HepG2 (cell line): Measurements from ENCODE around the gene CMIP. TPM values are rescaled to one million over a fixed set of nuclear protein-coding genes. Genes with fewer than 3 reads are reported as not detected.
A peak's percentile ranks its signal among the peaks of the same experiment; 100 is the strongest.

Experiments
- CREM ChIP-seq, 2 experiments: sonication (generic) in 1 of 2; formaldehyde crosslinking in 1 of 2; IDR thresholded peaks; 2 replicates each; pipeline versions ENCODE4 v1.4.0 to v1.6.1; 2016 to 2020; ENCODE audit warnings: antibody characterized with exemption in 1 of 2, mild to moderate bottlenecking in 1 of 2, missing genetic modification reagents in 1 of 2
- HIVEP1 ChIP-seq: sonication (generic); formaldehyde crosslinking; IDR thresholded peaks from 2 replicates; pipeline ENCODE4 v1.4.0; 2020; ENCODE audit warnings: mild to moderate bottlenecking, missing genetic modification reagents
- MTA1 ChIP-seq: sonication (generic); formaldehyde crosslinking; IDR thresholded peaks from 2 replicates; pipeline ENCODE4 v1.4.0; 2020; ENCODE audit warnings: missing genetic modification reagents, mild to moderate bottlenecking, borderline replicate concordance
- NFIC ChIP-seq: IDR thresholded peaks from 2 replicates; pipeline ENCODE4 v1.6.1; 2012; ENCODE audit warnings: mild to moderate bottlenecking, low read length, inconsistent platforms
- PHF20 ChIP-seq: sonication (generic); formaldehyde crosslinking; IDR thresholded peaks from 2 replicates; pipeline ENCODE4 v1.5.0; 2020; ENCODE audit warnings: mild to moderate bottlenecking, missing genetic modification reagents
- RBM22 ChIP-seq: fragments of 200-400 bp; formaldehyde crosslinking; optimal IDR thresholded peaks from 2 replicates; pipeline ENCODE3; 2017; ENCODE audit warnings: mild to moderate bottlenecking, low read length, moderate library complexity
- SAFB2 ChIP-seq: sonication (generic); formaldehyde crosslinking; IDR thresholded peaks from 2 replicates; pipeline ENCODE4 v1.5.1; 2020; ENCODE audit warnings: missing genetic modification reagents, low read depth, mild to moderate bottlenecking, borderline replicate concordance
- ZFY ChIP-seq: sonication (generic); formaldehyde crosslinking; IDR thresholded peaks from 2 replicates; pipeline ENCODE4 v1.4.0; 2020; ENCODE audit warnings: missing genetic modification reagents
- ZNF292 ChIP-seq: sonication (generic); formaldehyde crosslinking; IDR thresholded peaks from 2 replicates; pipeline ENCODE4 v1.8.1; 2022; ENCODE audit warnings: mild to moderate bottlenecking, low read depth, missing genetic modification reagents, borderline replicate concordance
- ZNF616 ChIP-seq: sonication (generic); formaldehyde crosslinking; IDR thresholded peaks from 2 replicates; pipeline ENCODE4 v1.5.0; 2020; ENCODE audit warnings: low read depth, mild to moderate bottlenecking, missing genetic modification reagents
- polyA plus RNA-seq, 8 experiments: library from polyadenylated mRNA; depleted of rRNA in 3 of 8; stranded (reverse) in 7 of 8; unstranded in 1 of 8; fragments of >200 nt; fragmentation: Illumina TruSeq in 4 of 8; extraction: Trizol in 4 of 8; gene quantifications; 2 replicates each; pipeline versions ENCODE4 v1.2.1 to v1.2.3, GENCODE V29; 2011 to 2016; ENCODE audit warnings: low read depth in 4 of 8, missing spikeins in 1 of 8, mixed read lengths in 1 of 8; ENCODE audit not compliant: insufficient read depth in 1 of 8
- total RNA-seq, 5 experiments: library from RNA; depleted of rRNA; stranded (reverse); fragments of >200 nt; fragmentation: Illumina TruSeq; extraction: Trizol; gene quantifications; 2 replicates each; pipeline ENCODE4 v1.2.3, GENCODE V29; 2016; ENCODE audit warnings: low read depth in 1 of 5
- TF ChIP-seq, protein P1 (sequence below): sonication (generic); formaldehyde crosslinking; conservative IDR thresholded peaks from 2 replicates; pipeline ENCODE4 v1.8.0; 2022; ENCODE audit warnings: missing genetic modification reagents
- TF ChIP-seq, protein P2 (sequence below): sonication (generic); formaldehyde crosslinking; IDR thresholded peaks from 2 replicates; pipeline ENCODE4 v1.8.0; 2022; ENCODE audit warnings: low read depth, missing genetic modification reagents
- TF ChIP-seq, protein P3 (sequence below): sonication (generic); formaldehyde crosslinking; IDR thresholded peaks from 2 replicates; pipeline ENCODE4 v1.4.0; 2020; ENCODE audit warnings: low read depth, missing genetic modification reagents
- TF ChIP-seq, protein P4 (sequence below): sonication (generic); formaldehyde crosslinking; IDR thresholded peaks from 2 replicates; pipeline ENCODE4 v1.4.0; 2020; ENCODE audit warnings: low read depth, mild to moderate bottlenecking, missing genetic modification reagents
- TF ChIP-seq, protein P5 (sequence below): sonication (generic); formaldehyde crosslinking; conservative IDR thresholded peaks from 2 replicates; pipeline ENCODE4 v1.4.0; 2020; ENCODE audit warnings: missing genetic modification reagents

Gene CMIP
- total and polyA plus RNA-seq, 2 of the 13 experiments (the other 11 are each of a cell fraction or from before 2014, with no cell fraction given): 10.9 to 18.1 TPM

DNA sequence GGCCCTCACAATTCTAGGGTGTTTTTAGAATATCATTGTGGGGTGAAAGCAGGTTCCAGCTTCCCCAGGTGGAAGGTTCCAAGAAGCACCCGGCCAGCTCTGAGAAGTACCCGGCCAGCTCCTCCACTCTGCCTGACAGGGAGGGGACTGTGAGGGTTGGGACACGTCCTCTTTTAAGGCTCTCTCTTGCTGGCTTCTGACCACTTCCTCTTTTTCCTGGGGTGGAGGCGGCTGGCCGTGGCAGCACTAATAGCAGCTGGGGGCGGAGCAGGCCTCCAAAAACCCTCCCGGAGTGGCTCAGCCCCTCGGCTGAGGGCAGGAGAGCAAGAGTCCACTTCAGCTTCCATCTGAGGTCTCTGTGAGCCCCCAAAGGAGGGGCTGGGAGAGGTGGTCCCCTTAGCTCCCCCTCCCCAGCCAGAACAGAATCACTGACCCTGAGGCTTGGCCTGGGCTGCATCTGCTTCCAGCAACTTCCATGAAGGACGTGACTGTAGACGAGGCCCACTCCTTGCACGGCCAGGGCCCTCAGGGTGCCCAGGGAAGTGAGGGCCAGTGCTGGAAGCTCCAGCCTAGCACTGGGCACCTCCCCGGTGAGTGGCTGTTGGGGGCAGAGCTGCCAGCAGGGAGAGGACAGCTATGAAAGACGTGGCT is 307.7 kb downstream of the CMIP start (continued):
- TF ChIP-seq, protein P1, sequence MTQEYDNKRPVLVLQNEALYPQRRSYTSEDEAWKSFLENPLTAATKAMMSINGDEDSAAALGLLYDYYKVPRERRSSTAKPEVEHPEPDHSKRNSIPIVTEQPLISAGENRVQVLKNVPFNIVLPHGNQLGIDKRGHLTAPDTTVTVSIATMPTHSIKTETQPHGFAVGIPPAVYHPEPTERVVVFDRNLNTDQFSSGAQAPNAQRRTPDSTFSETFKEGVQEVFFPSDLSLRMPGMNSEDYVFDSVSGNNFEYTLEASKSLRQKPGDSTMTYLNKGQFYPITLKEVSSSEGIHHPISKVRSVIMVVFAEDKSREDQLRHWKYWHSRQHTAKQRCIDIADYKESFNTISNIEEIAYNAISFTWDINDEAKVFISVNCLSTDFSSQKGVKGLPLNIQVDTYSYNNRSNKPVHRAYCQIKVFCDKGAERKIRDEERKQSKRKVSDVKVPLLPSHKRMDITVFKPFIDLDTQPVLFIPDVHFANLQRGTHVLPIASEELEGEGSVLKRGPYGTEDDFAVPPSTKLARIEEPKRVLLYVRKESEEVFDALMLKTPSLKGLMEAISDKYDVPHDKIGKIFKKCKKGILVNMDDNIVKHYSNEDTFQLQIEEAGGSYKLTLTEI (CRISPR knock-in tag): no peak
- TF ChIP-seq, protein P2, sequence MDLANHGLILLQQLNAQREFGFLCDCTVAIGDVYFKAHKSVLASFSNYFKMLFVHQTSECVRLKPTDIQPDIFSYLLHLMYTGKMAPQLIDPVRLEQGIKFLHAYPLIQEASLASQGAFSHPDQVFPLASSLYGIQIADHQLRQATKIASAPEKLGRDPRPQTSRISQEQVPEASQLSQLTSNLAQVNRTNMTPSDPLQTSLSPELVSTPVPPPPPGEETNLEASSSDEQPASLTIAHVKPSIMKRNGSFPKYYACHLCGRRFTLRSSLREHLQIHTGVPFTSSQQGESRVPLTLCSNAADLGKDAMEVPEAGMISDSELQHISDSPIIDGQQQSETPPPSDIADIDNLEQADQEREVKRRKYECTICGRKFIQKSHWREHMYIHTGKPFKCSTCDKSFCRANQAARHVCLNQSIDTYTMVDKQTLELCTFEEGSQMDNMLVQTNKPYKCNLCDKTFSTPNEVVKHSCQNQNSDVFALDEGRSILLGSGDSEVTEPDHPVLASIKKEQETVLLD: no peak
- TF ChIP-seq ZFY (CRISPR knock-in tag) (0 out of 2 replicates have a peak, but pooled peaks have one; percentile 14), MTA1 (CRISPR knock-in tag) (peak; percentile 40; the same call in 1 of the 2 replicates), CREM (IDR thresholded peaks at IDR 0.05) (no peak), CREM (CRISPR knock-in tag; IDR thresholded peaks at IDR 0.05) (no peak), ZNF292 (CRISPR knock-in tag) (0 out of 2 replicates have a peak, but pooled peaks have one; percentile 41), RBM22 (no peak), SAFB2 (CRISPR knock-in tag) (no peak), HIVEP1 (CRISPR knock-in tag) (no peak), NFIC (no peak), ZNF616 (CRISPR knock-in tag) (no peak), PHF20 (CRISPR knock-in tag) (no peak)
- TF ChIP-seq, protein P3, sequence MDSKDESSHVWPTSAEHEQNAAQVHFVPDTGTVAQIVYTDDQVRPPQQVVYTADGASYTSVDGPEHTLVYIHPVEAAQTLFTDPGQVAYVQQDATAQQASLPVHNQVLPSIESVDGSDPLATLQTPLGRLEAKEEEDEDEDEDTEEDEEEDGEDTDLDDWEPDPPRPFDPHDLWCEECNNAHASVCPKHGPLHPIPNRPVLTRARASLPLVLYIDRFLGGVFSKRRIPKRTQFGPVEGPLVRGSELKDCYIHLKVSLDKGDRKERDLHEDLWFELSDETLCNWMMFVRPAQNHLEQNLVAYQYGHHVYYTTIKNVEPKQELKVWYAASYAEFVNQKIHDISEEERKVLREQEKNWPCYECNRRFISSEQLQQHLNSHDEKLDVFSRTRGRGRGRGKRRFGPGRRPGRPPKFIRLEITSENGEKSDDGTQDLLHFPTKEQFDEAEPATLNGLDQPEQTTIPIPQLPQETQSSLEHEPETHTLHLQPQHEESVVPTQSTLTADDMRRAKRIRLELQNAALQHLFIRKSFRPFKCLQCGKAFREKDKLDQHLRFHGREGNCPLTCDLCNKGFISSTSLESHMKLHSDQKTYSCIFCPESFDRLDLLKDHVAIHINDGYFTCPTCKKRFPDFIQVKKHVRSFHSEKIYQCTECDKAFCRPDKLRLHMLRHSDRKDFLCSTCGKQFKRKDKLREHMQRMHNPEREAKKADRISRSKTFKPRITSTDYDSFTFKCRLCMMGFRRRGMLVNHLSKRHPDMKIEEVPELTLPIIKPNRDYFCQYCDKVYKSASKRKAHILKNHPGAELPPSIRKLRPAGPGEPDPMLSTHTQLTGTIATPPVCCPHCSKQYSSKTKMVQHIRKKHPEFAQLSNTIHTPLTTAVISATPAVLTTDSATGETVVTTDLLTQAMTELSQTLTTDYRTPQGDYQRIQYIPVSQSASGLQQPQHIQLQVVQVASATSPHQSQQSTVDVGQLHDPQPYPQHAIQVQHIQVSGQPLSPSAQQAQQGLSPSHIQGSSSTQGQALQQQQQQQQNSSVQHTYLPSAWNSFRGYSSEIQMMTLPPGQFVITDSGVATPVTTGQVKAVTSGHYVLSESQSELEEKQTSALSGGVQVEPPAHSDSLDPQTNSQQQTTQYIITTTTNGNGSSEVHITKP: 0 out of 2 replicates have a peak, but pooled peaks have one; percentile 23
- TF ChIP-seq, protein P4, sequence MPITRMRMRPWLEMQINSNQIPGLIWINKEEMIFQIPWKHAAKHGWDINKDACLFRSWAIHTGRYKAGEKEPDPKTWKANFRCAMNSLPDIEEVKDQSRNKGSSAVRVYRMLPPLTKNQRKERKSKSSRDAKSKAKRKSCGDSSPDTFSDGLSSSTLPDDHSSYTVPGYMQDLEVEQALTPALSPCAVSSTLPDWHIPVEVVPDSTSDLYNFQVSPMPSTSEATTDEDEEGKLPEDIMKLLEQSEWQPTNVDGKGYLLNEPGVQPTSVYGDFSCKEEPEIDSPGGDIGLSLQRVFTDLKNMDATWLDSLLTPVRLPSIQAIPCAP: no peak
- TF ChIP-seq, protein P5, sequence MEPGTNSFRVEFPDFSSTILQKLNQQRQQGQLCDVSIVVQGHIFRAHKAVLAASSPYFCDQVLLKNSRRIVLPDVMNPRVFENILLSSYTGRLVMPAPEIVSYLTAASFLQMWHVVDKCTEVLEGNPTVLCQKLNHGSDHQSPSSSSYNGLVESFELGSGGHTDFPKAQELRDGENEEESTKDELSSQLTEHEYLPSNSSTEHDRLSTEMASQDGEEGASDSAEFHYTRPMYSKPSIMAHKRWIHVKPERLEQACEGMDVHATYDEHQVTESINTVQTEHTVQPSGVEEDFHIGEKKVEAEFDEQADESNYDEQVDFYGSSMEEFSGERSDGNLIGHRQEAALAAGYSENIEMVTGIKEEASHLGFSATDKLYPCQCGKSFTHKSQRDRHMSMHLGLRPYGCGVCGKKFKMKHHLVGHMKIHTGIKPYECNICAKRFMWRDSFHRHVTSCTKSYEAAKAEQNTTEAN (CRISPR knock-in tag): no peak
